IMR-90 (cell line): Measurements from ENCODE around the gene NCOA3. TPM values are rescaled to one million over a fixed set of nuclear protein-coding genes. Genes with fewer than 3 reads are reported as not detected.

Experiments used
- ATAC-seq: fragments of 200-7000 bp; cut with Tn5 transposase; 2 replicates; pipeline ENCODE4 v1.9.1; 2020; ENCODE audit warnings: low read depth, mild to moderate bottlenecking, moderate library complexity
- BruUV-seq: library from RNA; stranded (reverse); fragments of 400-500 nt; replicated peaks from 2 replicates; lab custom pipeline; 2021; lab: Mats Ljungman, UMichigan
- CTCF ChIA-PET: fragments of 300-600 bp; formaldehyde crosslinking; extraction: SDS; loops from one replicate; lab custom pipeline; 2021; ENCODE audit warnings: antibody characterized with exemption; lab: Yijun Ruan, JAX
- POLR2A ChIA-PET: fragments of 300-600 bp; sonication (Branson Sonifier 250); formaldehyde crosslinking; loops from one replicate; lab custom pipeline; 2022; ENCODE audit warnings: antibody characterized with exemption; ENCODE audit not compliant: unreplicated experiment; lab: Charles Lee
- DNase-seq: peaks from one replicate; pipeline ENCODE4 v3.0.0; 2013
- H2AFZ ChIP-seq: replicated peaks from 2 replicates; pipeline ENCODE3; 2013; ENCODE audit warnings: low read length, mild to moderate bottlenecking; ENCODE audit not compliant: poor library complexity
- H2AK5ac ChIP-seq: 2 replicates; pipeline ENCODE4 v1.6.1; 2013; ENCODE audit warnings: low read depth, low read length, inconsistent platforms
- H2AK9ac ChIP-seq: replicated peaks from 2 replicates; pipeline ENCODE3; 2013; ENCODE audit warnings: mild to moderate bottlenecking, low read depth, low read length, moderate library complexity; ENCODE audit not compliant: poor library complexity
- H2BK120ac ChIP-seq: 2 replicates; pipeline ENCODE4 v1.6.1; 2013; ENCODE audit warnings: low read depth, low read length, inconsistent platforms
- H2BK15ac ChIP-seq: 3 replicates; pipeline ENCODE4 v1.6.1; 2013; ENCODE audit warnings: low read depth, low read length, inconsistent platforms
- H2BK20ac ChIP-seq: 2 replicates; pipeline ENCODE4 v1.6.1; 2013; ENCODE audit warnings: low read depth, mild to moderate bottlenecking, inconsistent platforms, low read length, moderate library complexity
- H2BK5ac ChIP-seq: 2 replicates; pipeline ENCODE4 v1.6.1; 2013; ENCODE audit warnings: mild to moderate bottlenecking, low read depth, low read length, inconsistent platforms; ENCODE audit not compliant: poor library complexity, severe bottlenecking
- H3K14ac ChIP-seq: replicated peaks from 2 replicates; pipeline ENCODE4 v1.6.1; 2013; ENCODE audit warnings: low read depth, low read length, inconsistent platforms
- H3K18ac ChIP-seq: 2 replicates; pipeline ENCODE4 v1.6.1; 2013; ENCODE audit warnings: low read depth, low read length, control low read depth
- H3K23ac ChIP-seq: 2 replicates; pipeline ENCODE4 v1.6.1; 2013; ENCODE audit warnings: low read depth, low read length, inconsistent platforms
- H3K27ac ChIP-seq: 2 replicates; pipeline ENCODE4 v1.5.1; 2013; ENCODE audit warnings: mild to moderate bottlenecking, control low read depth, low read length; ENCODE audit not compliant: insufficient read depth
- H3K27me3 ChIP-seq: 2 replicates; pipeline ENCODE4 v1.6.1; 2013; ENCODE audit warnings: low read length; ENCODE audit not compliant: control insufficient read depth, insufficient read depth
- H3K36me3 ChIP-seq: 2 replicates; pipeline ENCODE4 v1.6.1; 2013; ENCODE audit warnings: low read length, mixed read lengths; ENCODE audit not compliant: control insufficient read depth, insufficient read depth
- H3K4ac ChIP-seq: 2 replicates; pipeline ENCODE4 v1.6.1; 2013; ENCODE audit warnings: low read depth, low read length, inconsistent platforms
- H3K4me1 ChIP-seq: 2 replicates; pipeline ENCODE4 v1.6.1; 2013; ENCODE audit warnings: low read length, mixed read lengths; ENCODE audit not compliant: control insufficient read depth, insufficient read depth
- H3K4me2 ChIP-seq: 2 replicates; pipeline ENCODE4 v1.6.1; 2013; ENCODE audit warnings: low read depth, mild to moderate bottlenecking, control low read depth, low read length, moderate library complexity
- H3K4me3 ChIP-seq: 2 replicates; pipeline ENCODE4 v1.5.1; 2013; ENCODE audit warnings: low read depth, mild to moderate bottlenecking, control low read depth, low read length, moderate library complexity; ENCODE audit not compliant: insufficient read depth
- H3K56ac ChIP-seq: 2 replicates; pipeline ENCODE4 v1.6.1; 2013; ENCODE audit warnings: low read length, inconsistent platforms; ENCODE audit not compliant: insufficient read depth; ENCODE audit errors: extremely low read depth
- H3K79me1 ChIP-seq, 2 experiments: 2 replicates each; pipeline ENCODE4 v1.6.1; 2013; ENCODE audit warnings: low read length in 2 of 2, inconsistent platforms in 1 of 2, low read depth in 1 of 2
- H3K9ac ChIP-seq: 2 replicates; pipeline ENCODE4 v1.6.1; 2013; ENCODE audit warnings: low read depth, low read length, control low read depth
- H3K9me1 ChIP-seq: 2 replicates; pipeline ENCODE4 v1.6.1; 2013; ENCODE audit warnings: low read length, inconsistent platforms; ENCODE audit not compliant: insufficient read depth
- H3K9me3 ChIP-seq: 2 replicates; pipeline ENCODE4 v1.6.1; 2013; ENCODE audit warnings: low read length; ENCODE audit not compliant: control insufficient read depth, insufficient read depth
- H4K20me1 ChIP-seq: 2 replicates; pipeline ENCODE4 v1.6.1; 2013; ENCODE audit warnings: low read length, inconsistent platforms; ENCODE audit not compliant: insufficient read depth
- H4K5ac ChIP-seq: 2 replicates; pipeline ENCODE4 v1.6.1; 2013; ENCODE audit warnings: mild to moderate bottlenecking, low read depth, low read length, control low read depth
- H4K8ac ChIP-seq, 2 experiments: 2 replicates each; pipeline ENCODE4 v1.6.1; 2013; ENCODE audit warnings: low read depth in 2 of 2, low read length in 2 of 2, control low read depth in 1 of 2, inconsistent platforms in 1 of 2
- H4K91ac ChIP-seq: 2 replicates; pipeline ENCODE4 v1.6.1; 2013; ENCODE audit warnings: low read depth, low read length, inconsistent platforms; ENCODE audit not compliant: insufficient read depth
- BHLHE40 ChIP-seq: fragments of 150-350 bp; IDR thresholded peaks from 2 replicates; pipeline ENCODE4 v1.6.1; 2016; ENCODE audit warnings: mild to moderate bottlenecking, low read depth, low read length
- CEBPB ChIP-seq: IDR thresholded peaks from 2 replicates; pipeline ENCODE4 v1.6.1; 2012; ENCODE audit warnings: low read depth, low read length, improper control_type of control experiment
- CHD1 ChIP-seq: IDR thresholded peaks from 2 replicates; pipeline ENCODE4 v1.6.1; 2012; ENCODE audit warnings: low read depth, low read length, improper control_type of control experiment
- ELK1 ChIP-seq: fragments of 150-350 bp; IDR thresholded peaks from 2 replicates; pipeline ENCODE4 v1.6.1; 2016; ENCODE audit warnings: low read depth, mild to moderate bottlenecking, low read length, moderate library complexity, borderline replicate concordance
- FOS ChIP-seq: fragments of 150-350 bp; IDR thresholded peaks from 2 replicates; pipeline ENCODE4 v1.6.1; 2016; ENCODE audit warnings: low read depth, low read length
- MAZ ChIP-seq: IDR thresholded peaks from 2 replicates; pipeline ENCODE4 v1.6.1; 2012; ENCODE audit warnings: low read depth, mild to moderate bottlenecking, low read length, improper control_type of control experiment, moderate library complexity, borderline replicate concordance
- MXI1 ChIP-seq: IDR thresholded peaks from 2 replicates; pipeline ENCODE4 v1.6.1; 2012; ENCODE audit warnings: low read depth, mild to moderate bottlenecking, low read length, moderate library complexity, borderline replicate concordance
- NFE2L2 ChIP-seq: fragments of 150-350 bp; IDR thresholded peaks from 2 replicates; pipeline ENCODE4 v1.6.1; 2016; ENCODE audit warnings: low read depth, mild to moderate bottlenecking, low read length
- POLR2A ChIP-seq: IDR thresholded peaks from 2 replicates; pipeline ENCODE4 v1.6.1; 2012; ENCODE audit warnings: mild to moderate bottlenecking, low read depth, low read length
- RAD21 ChIP-seq: IDR thresholded peaks from 2 replicates; pipeline ENCODE4 v1.6.1; 2012; ENCODE audit warnings: low read length, improper control_type of control experiment
- RCOR1 ChIP-seq: IDR thresholded peaks from 2 replicates; pipeline ENCODE4 v1.6.1; 2012; ENCODE audit warnings: mild to moderate bottlenecking, low read length, improper control_type of control experiment; ENCODE audit not compliant: insufficient replicate concordance
- RFX5 ChIP-seq: IDR thresholded peaks from 2 replicates; pipeline ENCODE4 v1.8.0; 2012; ENCODE audit warnings: low read depth, mild to moderate bottlenecking, low read length, moderate library complexity
- SMC3 ChIP-seq: fragments of 150-350 bp; IDR thresholded peaks from 2 replicates; pipeline ENCODE4 v1.6.1; 2016; ENCODE audit warnings: low read depth, mild to moderate bottlenecking, antibody characterized with exemption, low read length, moderate library complexity
- USF2 ChIP-seq: fragments of 150-350 bp; IDR thresholded peaks from 2 replicates; pipeline ENCODE4 v1.6.1; 2017; ENCODE audit warnings: mild to moderate bottlenecking, antibody characterized with exemption, low read length, low read depth
- WGBS, 2 experiments: methylation state at CpG; one replicate each; pipeline versions ENCODE4 v1.1.5 to v1.1.7; 2013; ENCODE audit warnings: missing lambda C conversion rate in 2 of 2; ENCODE audit not compliant: insufficient read length in 1 of 2; ENCODE audit errors: extremely low coverage in 2 of 2; 5-methylcytosine and 5-hydroxymethylcytosine counted together
- dilution Hi-C: fragments of 300-500 bp; cut with HindIII; formaldehyde crosslinking; loops from one replicate; pipeline ENCODE4 v1.14.3; 2018; ENCODE audit warnings: low sequenced_read_pairs; ENCODE audit not compliant: unreplicated experiment
- in situ Hi-C: fragments of 300-500 bp; cut with MboI; formaldehyde crosslinking; loops from 3 replicates; pipeline ENCODE4 v1.14.3; 2019; ENCODE audit warnings: low sequenced_read_pairs, inconsistent platforms, mixed read lengths
- intact Hi-C: fragments of 100-400 bp; cut with micrococcal nuclease; formaldehyde crosslinking; loops from 2 replicates; pipeline ENCODE4 v1.10.0; 2022
- polyA plus RNA-seq, 3 experiments: library from polyadenylated mRNA; depleted of rRNA; stranded (reverse); fragments of >200 nt; gene quantifications; 2 replicates each; pipeline ENCODE4 v1.2.3, GENCODE V29; 2012; ENCODE audit warnings: low replicate concordance in 1 of 3
- total RNA-seq: library from RNA; depleted of rRNA; stranded (reverse); fragments of >200 nt; gene quantifications from 2 replicates; pipeline ENCODE4 v1.2.3, GENCODE V29; 2012
- TF ChIP-seq, protein P1 (sequence below): conservative IDR thresholded peaks from 2 replicates; pipeline ENCODE4 v1.5.1; 2012; ENCODE audit warnings: mild to moderate bottlenecking, low read depth, low read length, improper control_type of control experiment

NCOA3 gene
- total and polyA plus RNA-seq, 2 of the 4 experiments (the other 2 are of a cell fraction) = 8.8 to 29.0 TPM

GRCh38 chr20:47468290-47469050 is 33.2 kb upstream of the NCOA3 start:
- H3K23ac ChIP-seq = no peak overlapping the region
- CTCF ChIA-PET = no interaction called here
- H3K14ac ChIP-seq = 0 out of 2 replicates have a peak overlapping the region, but pooled peaks have one; percentile 8
- peak overlapping the region; percentile 60; the same call in 1 of the 2 replicates for H3K4ac ChIP-seq
- H3K9ac ChIP-seq = no peak overlapping the region
- H3K36me3 ChIP-seq = no peaks in the 10 kb centered on the region
- dilution Hi-C loops = no loop called here
- no peak overlapping the region for H3K56ac ChIP-seq
- peak overlapping the region in 1 of 2 experiments; percentile 55; a peak in 1 of 4 replicates for H4K8ac ChIP-seq
- no peaks in the 10 kb centered on the region for H3K27me3 ChIP-seq
- no peak overlapping the region; the same call in 1 of the 2 replicates for H2BK20ac ChIP-seq
- DNase-seq (no peak), ATAC-seq (no peak)
- H2BK15ac ChIP-seq = no peak overlapping the region
- no peaks in the 10 kb centered on the region for H3K79me1 ChIP-seq
- H4K5ac ChIP-seq = no peak overlapping the region
- WGBS, 2 experiments = no CpG with 5 or more reads among the region's 14 CpGs
- H3K4me2 ChIP-seq = no peak overlapping the region
- H3K4me1 ChIP-seq = peaks cover 3% of the 10 kb centered on the region; the same call in 1 of the 2 replicates
- POLR2A ChIA-PET = no interaction called here
- no peak overlapping the region; the same call in 1 of the 2 replicates for H4K91ac ChIP-seq
- no peak overlapping the region for H3K27ac ChIP-seq
- H2BK5ac ChIP-seq = no peak overlapping the region
- H3K9me3 ChIP-seq = no peaks in the 10 kb centered on the region
- no peaks in the 10 kb centered on the region for H4K20me1 ChIP-seq
- H2AK9ac ChIP-seq = peak overlapping the region; percentile 40
- intact Hi-C loops = no loop called here
- peak overlapping the region; percentile 11 for H2BK120ac ChIP-seq
- no peak overlapping the region; the same call in 1 of the 2 replicates for H3K18ac ChIP-seq
- peak overlapping the region; percentile 61 for H2AFZ ChIP-seq
- no peak overlapping the region for H3K4me3 ChIP-seq
- BruUV-seq = no TSS peak
- in situ Hi-C loops = no loop called here
- no peak overlapping the region for H2AK5ac ChIP-seq
- H3K9me1 ChIP-seq = no peaks in the 10 kb centered on the region
- TF ChIP-seq NFE2L2 (no peak), RCOR1 (no peak), MXI1 (no peak), RFX5 (no peak), SMC3 (no peak), USF2 (no peak), BHLHE40 (no peak), MAZ (no peak), CHD1 (no peak), POLR2A (no peak), FOS (no peak), CEBPB (no peak), ELK1 (no peak), RAD21 (no peak)
- TF ChIP-seq, protein P1, sequence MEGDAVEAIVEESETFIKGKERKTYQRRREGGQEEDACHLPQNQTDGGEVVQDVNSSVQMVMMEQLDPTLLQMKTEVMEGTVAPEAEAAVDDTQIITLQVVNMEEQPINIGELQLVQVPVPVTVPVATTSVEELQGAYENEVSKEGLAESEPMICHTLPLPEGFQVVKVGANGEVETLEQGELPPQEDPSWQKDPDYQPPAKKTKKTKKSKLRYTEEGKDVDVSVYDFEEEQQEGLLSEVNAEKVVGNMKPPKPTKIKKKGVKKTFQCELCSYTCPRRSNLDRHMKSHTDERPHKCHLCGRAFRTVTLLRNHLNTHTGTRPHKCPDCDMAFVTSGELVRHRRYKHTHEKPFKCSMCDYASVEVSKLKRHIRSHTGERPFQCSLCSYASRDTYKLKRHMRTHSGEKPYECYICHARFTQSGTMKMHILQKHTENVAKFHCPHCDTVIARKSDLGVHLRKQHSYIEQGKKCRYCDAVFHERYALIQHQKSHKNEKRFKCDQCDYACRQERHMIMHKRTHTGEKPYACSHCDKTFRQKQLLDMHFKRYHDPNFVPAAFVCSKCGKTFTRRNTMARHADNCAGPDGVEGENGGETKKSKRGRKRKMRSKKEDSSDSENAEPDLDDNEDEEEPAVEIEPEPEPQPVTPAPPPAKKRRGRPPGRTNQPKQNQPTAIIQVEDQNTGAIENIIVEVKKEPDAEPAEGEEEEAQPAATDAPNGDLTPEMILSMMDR = no peak
